Keratinocyte (primary cell): ENCODE data around the gene ATRNL1.

Experiments
- EZH2 ChIP-seq: IDR thresholded peaks from one replicate; pipeline ENCODE4 v1.6.1; 2012; ENCODE audit warnings: inconsistent platforms, mild to moderate bottlenecking, low read length, moderate library complexity
- TF ChIP-seq, protein P1 (sequence below), 3 experiments: IDR thresholded peaks in 1 of 3; conservative IDR thresholded peaks in 1 of 3; optimal IDR thresholded peaks in 1 of 3; 2 replicates in 2 of 3; 3 replicates in 1 of 3; pipeline versions ENCODE3 to v1.5.1; 2011; ENCODE audit warnings: low read length in 3 of 3, mild to moderate bottlenecking in 3 of 3, moderate library complexity in 2 of 3, control low read depth in 1 of 3, inconsistent platforms in 1 of 3; ENCODE audit not compliant: insufficient read depth in 2 of 3; ENCODE audit errors: extremely low read depth in 1 of 3

DNA sequence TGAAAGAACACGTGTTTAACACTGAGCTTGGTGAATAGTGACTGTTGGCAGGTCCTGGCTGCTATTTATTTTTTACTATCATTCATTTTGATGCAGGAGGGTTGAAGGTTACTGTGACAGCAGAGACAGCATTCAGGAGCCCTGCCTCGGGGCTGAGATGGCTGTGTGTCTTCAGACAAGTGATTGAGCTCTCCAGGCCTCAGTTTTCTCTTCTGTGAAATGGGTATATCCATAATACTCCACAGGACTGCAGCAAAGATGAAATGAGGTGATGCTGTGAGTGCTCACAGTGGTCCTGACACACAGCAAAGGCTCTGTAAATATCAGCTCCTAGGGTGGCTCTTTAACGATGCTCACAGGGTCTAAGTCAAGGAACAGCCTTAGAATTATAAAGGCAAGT lies 884.7 kb downstream of the ATRNL1 start:
- TF ChIP-seq, protein P1, sequence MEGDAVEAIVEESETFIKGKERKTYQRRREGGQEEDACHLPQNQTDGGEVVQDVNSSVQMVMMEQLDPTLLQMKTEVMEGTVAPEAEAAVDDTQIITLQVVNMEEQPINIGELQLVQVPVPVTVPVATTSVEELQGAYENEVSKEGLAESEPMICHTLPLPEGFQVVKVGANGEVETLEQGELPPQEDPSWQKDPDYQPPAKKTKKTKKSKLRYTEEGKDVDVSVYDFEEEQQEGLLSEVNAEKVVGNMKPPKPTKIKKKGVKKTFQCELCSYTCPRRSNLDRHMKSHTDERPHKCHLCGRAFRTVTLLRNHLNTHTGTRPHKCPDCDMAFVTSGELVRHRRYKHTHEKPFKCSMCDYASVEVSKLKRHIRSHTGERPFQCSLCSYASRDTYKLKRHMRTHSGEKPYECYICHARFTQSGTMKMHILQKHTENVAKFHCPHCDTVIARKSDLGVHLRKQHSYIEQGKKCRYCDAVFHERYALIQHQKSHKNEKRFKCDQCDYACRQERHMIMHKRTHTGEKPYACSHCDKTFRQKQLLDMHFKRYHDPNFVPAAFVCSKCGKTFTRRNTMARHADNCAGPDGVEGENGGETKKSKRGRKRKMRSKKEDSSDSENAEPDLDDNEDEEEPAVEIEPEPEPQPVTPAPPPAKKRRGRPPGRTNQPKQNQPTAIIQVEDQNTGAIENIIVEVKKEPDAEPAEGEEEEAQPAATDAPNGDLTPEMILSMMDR (optimal IDR thresholded peaks at IDR 0.05 in 1 of 3, IDR thresholded peaks at IDR 0.05 in 1 of 3, conservative IDR thresholded peaks at IDR 0.05 in 1 of 3; ENCODE audit: extremely low read depth in 1 of 3, insufficient read depth in 2 of 3, low read length in 3 of 3) = no peak
- TF ChIP-seq EZH2 = no peak
